Erythroblast (primary cell): ENCODE measurements around the gene RRM2.

ENCODE experiments used
- GATA1 ChIP-seq: IDR thresholded peaks from 2 replicates; pipeline ENCODE4 v1.6.1; 2011; ENCODE audit warnings: low read depth, mild to moderate bottlenecking, control low read depth, low read length, moderate library complexity
- POLR2A ChIP-seq: IDR thresholded peaks from 2 replicates; pipeline ENCODE4 v1.6.1; 2011; ENCODE audit warnings: mild to moderate bottlenecking, low read length

GRCh38 chr2:10122500-10123280 lies at the start of gene RRM2:
- peak; percentile 97 for TF ChIP-seq POLR2A
- TF ChIP-seq GATA1 = no peak
